ENCODE data around the gene SIGLEC9.

The SIGLEC9 gene

DNA sequence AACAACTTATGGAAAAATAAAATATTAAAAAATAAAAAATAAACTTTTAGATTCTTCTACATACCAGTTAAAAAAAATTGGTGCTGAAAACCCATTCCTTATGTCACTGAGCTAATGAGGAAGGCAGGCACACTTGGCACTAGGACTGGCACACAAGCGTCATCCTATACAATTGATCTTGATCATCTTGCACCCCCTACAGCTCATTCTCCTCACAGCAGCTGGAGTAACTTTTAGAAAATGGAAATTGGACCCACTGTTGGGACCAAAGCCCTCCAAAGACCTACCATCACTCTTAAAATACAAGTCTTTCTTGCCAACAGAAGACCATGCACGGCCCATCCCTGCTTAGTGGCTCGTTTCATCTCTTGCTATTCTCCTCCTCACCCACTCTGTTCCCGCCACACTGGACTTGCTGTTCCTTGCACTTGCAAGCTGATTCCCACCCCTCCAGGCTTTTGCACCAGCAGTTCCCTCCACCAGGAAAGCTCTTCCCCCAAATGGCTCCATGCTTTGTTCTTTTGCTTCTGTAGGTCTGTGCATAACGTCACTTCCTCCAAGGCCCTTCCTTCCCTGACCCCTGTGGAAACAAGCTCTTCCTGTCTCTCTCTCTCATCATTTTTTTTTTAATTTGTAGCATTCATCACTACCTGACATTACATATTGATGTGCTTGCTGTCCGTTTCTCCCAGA is 28.1 kb upstream of the SIGLEC9 start:
- in situ Hi-C loops (cut with HindIII; ENCODE audit: low sequenced_read_pairs), result no loop called here

DNA sequence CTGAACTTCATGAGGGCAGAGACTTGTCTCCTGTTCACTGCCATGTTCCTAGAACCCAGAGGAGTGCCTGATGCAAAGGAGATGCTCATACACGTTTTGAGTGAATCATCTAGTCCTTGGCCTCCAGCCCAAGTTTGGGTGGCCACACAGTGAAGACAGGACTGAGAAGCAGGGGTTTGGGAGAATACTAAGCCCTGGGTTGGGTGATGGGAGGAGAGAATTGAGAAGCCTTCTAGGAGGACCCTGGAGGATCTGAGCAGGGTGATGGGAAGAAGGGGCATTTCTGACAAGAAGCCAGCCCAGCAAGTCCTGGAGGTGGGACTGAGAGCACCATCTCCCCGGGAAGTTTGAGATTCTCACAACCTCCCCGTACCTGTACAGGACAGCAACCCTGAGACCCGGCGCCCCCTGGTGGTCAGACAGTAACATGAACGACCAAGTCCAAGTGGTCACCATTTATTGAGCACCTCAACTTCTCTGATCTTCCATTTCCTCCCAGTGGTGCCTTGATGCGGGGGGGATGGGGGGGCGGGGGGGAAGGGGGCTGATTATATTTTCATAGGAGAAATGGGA is 27.5 kb upstream of the SIGLEC9 start:
- in situ Hi-C loops (cut with HindIII; ENCODE audit: low sequenced_read_pairs), result no loop called here

DNA sequence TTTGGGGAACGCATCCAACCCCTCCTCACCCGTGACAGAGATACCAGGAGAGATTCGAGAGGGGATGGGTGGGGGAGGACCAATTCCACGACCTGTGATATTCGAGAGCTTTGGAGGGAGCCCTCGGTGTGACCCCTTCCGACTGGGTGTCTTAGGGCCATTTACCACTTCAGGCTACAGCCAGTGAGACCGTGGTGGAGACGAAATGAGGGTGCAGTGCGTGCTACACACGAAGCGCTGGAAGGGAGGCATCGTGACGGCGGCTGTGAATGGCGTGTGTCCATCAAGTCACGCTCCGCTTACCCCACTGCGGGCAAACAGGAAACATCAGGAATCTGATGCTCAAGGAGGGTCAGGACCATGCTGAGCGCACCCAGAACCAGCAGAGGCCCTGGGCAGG is 26.9 kb upstream of the SIGLEC9 start:
- in situ Hi-C loops (cut with HindIII; ENCODE audit: low sequenced_read_pairs), result no loop called here

DNA sequence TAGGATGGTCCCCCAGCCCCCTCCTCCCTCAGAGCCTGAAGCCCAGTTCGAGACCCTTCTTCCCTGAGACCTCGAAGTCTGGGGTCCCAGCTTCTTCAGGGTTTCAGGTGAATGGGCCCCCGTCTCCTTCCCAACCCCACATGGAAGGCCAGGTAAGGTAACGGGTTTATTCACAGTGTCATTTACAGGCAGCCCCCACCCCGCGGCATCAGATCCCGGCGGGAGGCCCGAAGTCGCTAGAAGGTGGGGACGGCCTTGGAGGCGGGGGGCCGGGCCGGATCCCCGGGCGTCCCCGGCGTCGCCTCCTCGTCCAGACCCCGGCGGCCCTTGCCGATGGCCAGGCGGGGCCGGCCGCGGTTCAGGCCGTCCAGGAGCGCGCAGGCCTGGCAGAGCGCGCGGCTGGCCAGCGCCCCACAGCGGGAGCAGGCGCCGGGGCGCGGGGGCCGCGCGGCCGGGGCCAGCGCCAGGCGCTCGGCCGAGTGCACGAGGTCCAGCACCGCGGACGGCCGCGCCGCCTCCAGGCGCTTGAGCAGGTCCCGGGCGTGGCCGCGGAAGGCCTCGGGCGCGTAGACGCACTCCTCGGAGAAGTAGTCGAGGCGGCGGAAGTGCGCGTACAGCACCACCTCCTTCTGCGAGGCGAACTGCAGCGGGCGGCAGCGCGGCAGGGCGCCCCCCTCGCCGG is 26.2 kb upstream of the SIGLEC9 start:
- in situ Hi-C loops (cut with HindIII; ENCODE audit: low sequenced_read_pairs), result no loop called here

DNA sequence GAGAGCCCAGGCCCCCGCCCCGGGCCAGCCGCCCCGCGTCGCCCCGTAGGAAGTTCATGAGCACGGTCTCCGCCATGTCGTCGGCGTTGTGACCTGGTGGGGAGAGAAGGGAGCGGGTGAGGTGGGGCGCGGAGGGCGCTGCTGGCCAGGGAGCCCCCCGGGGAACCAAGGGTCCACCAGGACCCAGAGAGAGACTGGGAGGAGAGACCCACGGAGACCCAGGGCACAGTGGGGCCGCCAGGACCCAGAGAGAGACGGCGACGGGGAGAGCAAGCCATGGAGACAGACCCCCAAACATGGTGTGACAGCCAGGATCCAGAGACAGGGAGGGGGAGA is 25.7 kb upstream of the SIGLEC9 start:
- in situ Hi-C loops (cut with HindIII; ENCODE audit: low sequenced_read_pairs), result no loop called here

DNA sequence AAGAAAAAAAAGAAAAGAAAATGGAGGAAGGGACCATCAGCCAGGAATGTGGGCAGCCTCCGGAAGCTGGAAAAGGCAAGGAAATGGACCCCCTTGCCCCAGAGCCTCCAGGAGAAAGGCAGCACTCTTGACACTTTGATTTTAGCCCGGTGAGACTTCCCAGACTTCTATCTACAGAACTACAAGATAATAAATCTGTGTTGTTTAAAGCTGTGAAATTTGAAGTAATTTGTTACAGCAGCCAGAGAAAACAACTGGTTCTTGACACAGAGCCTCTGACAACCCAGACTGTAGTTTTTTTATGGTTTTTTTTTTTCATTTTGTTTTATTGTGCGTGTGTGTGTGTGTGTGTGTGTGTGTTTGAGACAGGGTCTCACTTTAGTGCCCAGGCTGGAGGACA is 24.1 kb upstream of the SIGLEC9 start:
- in situ Hi-C loops (cut with HindIII; ENCODE audit: low sequenced_read_pairs), result no loop called here

DNA sequence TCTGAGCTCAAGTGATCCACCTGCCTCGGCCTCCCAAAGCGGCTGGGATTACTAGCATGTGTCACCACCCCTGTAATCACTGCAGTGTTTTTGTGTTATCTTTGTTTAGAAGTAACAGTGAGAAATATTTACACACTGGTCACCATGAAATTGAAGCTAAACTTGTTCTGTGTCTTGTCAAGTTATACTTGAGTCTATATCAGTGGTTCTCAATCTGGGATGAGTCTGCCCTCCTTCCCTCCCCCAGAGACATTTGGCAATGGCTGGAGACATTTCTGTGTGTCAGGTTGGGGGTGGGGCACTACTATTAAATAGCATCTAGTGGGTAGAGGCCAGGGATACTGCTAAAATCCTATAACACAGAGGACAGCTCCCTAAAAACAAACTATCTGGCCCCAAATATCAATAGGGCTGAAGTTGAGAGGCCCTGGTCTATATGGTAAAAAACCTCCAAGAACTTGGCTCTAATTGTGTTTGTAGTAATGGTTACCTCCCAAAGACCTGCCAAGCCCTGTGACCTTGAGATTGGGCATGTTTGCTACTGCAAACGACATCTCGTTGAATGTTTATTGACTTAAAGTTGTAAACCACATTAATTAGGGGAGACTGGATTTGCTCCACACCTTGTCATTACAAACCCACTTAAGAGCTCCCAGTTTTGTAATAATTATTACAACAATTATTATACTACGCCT is 23.4 kb upstream of the SIGLEC9 start:
- in situ Hi-C loops (cut with HindIII; ENCODE audit: low sequenced_read_pairs), result no loop called here

DNA sequence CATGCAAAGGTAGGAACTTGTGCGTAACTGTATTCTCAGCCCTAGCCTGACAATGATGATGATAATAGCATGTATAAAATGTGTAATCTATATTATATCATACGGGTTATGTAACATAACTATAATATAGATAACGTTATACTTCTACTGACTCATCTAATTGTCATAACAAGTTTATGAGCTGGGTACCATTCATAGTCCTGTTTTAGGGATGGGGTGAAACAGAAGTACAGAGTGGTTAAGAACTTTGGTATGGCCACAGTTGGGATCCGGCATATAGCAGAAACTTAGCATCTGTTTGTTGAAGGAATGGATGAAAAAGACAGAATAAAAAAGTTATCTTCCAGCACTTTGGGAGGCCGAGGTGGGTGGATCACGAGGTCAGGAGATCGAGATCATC is 21.7 kb upstream of the SIGLEC9 start:
- in situ Hi-C loops (cut with HindIII; ENCODE audit: low sequenced_read_pairs), result no loop called here

DNA sequence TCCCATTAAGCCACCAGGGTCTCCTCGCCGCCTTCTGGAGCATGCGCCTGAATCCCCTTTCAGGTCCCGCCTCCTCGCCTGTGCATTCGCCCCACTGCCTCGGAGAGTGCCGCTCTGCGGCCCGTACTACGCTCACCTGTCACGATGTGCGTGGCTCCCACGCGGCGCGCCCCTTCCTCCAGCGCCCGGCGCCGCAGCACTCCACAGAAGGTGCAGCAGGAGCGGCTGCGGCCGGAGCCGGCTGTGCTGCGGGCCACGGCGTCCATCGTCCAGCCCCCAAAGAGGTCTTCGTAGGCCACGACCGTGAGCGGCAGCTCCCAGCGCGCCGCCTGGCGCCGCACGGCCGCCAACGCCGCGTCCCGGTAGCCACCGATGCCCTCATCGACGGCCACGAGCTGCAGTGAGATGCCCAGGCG is 20.8 kb upstream of the SIGLEC9 start:
- in situ Hi-C loops (cut with HindIII; ENCODE audit: low sequenced_read_pairs), result no loop called here

DNA sequence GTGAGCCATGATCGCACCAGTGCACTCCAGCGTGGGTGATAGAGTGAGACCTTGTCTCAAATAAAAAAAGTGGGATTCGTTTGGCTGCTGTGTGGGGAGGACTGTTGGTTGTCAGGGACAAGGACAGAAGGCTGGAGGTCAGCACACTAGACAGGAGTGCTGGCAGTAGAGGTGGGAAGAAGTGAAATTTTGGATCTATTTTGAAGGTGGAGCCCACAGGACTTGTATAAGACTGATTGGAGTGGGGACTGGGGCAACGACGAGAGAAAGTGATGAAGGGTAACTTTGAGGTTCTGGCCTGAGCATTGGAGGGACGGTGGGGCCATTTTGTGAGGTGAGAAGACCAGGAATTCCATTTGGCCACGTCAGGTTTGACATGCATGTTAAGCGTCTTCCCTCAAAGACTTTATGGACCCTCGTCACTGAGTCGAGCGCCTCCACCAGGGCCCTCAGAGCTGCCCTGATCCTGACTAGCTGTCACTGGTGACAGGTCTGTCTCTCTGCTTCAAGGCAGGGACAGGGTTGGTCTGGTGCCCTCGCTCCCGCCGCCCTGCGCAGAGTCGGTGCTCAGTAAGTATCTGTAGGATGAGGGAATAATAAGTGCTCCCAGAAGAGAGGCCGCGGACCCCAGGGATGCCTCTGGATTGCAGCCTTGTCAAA is 17.2 kb upstream of the SIGLEC9 start:
- in situ Hi-C loops (cut with HindIII; ENCODE audit: low sequenced_read_pairs), result no loop called here

DNA sequence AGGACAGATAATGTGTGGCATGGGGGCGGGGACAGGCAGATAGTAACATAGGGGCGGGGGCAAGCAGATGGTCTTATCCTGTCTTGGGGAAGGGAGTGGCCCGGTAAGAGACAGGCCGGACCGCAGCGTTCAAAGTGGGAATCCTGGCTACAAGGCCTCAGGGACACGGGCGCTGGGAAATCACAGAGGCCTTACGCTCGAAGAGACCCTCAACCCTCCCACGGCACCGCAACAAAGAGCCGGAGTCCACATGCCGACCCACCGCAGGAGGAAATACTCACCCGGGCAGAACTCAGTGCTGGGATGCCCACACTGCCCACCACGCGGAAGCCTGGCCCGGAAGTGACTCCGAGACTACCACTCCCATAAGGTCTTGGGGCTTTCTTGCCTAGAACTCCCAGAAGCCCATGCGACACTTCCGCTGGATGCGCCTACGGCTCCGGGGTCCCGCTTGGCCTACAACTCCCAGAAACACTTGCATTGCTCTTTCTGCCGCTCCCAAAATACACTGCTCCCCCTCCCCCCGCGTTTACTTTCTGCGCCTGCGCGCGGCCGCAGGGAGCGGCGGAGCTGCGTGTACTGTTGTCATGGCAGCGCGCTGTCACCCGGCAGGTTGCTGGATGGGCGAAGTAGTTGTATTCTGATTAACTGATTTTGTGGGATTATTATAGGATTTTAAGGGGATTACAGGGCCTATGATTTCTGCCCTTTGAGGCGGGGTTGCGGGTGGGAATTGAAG is 16.5 kb upstream of the SIGLEC9 start, which contains the start of gene CTU1:
Gene CTU1 (minus strand): TSS at position 344 of the 739 bp plus-strand sequence. CDS start 3,840 bp downstream, outside the sequence.
- in situ Hi-C loops (cut with HindIII; ENCODE audit: low sequenced_read_pairs), result no loop called here

DNA sequence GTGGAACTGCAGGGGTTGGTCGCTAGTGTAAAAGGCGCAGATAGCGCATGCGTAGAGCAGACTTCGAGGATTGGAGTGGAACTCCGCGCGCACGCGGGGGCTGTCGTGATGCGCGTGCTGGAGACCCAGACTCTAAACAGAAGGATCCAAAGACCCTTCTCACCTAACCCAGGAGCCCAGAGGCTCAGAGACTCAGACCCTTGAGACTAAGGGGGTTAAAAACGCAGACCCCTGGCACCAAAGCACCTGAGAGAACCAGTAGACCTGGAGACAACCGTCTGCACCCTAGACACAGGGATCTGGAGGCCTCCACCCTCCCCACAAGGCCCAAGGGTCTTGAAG is 15.9 kb upstream of the SIGLEC9 start:
- in situ Hi-C loops (cut with HindIII; ENCODE audit: low sequenced_read_pairs), result no loop called here

DNA sequence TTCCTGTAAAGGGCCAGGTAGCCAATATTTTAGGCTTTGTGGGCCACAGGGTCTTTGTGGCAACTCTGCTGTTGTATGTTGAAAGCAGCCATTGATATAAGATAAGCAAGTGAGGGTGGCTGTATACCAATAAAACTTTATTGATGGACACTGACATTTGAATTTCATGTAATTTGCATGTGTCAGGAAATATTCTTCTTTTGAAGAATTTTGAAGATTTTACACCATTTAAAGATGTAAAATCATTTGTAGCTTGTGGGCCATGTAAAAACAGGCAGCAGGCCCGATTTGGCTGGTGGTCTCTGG is 14.1 kb upstream of the SIGLEC9 start:
- in situ Hi-C loops (cut with HindIII; ENCODE audit: low sequenced_read_pairs), result loop anchor here (5.0 kb wide), 1 partner anchor 83 kb away; the partner anchor contains the start of gene KLK11

DNA sequence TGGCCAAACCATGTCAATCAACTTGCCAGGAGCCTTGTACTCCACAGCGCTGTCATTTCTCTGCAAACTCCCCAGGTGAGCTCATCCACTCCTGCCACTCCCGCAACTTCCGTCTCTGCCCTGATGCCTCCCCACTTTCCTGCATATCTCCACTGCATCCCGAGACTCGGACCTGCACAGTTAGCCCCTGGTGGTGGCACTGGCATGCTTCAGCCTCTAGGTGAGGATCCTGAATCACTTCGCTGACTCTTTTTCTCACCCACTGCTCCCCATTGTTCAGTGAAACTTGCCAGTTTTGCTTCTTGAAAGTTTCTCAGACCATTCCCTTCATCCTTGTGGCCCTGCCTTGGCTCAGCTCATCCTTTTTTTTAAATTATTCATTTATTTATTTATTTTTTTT is 13.1 kb upstream of the SIGLEC9 start:
- in situ Hi-C loops (cut with HindIII; ENCODE audit: low sequenced_read_pairs), result loop anchor here (5.0 kb wide), 1 partner anchor 84 kb away; the partner anchor contains the start of gene KLK11

DNA sequence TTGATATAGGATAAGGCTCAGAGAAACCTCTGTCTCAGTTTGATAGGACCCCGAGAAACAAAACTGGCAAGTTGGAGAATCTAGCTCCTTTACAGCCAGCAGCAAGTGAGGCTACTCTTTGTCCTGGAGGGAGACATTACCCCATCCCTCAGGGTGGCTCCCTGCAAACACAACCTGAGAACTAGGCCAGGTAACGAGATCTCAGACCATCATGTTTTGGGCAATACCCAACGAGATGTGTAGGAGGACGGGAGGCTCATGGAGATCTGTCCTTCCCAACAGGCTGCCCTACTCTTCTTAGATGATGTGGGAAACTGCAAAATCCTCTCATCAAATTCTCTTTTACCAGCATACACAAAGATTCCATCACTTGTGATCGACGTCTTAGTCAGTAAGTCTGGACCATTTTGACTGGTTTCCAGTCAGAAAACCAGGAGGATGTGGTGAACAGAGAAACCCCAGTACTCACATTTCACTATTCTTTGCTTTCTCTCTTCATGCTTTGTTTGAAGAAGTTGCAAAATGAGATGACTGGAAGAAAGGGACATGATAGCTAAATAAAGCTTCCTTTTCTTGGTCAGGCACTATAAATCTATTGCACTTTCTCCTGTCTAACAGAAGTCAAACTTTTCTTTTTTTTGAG is 10.5 kb upstream of the SIGLEC9 start:
- in situ Hi-C loops (cut with HindIII; ENCODE audit: low sequenced_read_pairs), result loop anchor here (5.0 kb wide), 1 partner anchor 87 kb away; the partner anchor contains the start of gene KLK11

DNA sequence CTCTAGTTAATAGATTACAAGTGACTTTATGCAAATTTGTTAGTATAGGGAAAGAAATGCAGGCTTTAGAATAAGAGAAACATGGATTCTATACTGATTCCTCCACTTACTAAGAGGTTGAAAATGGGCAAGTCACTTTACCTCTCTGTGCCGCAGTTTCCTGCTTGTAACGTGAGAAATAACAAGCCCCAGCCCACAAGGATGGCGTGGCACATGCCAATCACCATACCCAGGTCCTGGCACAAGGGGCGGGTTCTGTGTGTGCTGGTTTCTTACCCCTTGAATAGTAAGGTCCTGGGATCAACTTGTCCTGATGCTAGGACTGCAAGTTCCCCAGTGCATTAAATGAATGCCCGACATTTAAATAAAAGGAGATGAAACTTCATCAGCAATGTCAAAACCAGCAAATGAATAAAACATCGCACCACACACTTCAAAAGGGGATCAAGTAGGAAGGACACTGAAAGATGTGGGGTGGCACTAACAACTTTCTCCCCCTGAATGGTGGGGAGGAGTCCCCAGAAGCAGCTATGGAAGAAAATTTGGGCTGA is 7.9 kb upstream of the SIGLEC9 start:
- in situ Hi-C loops (cut with HindIII; ENCODE audit: low sequenced_read_pairs), result no loop called here

DNA sequence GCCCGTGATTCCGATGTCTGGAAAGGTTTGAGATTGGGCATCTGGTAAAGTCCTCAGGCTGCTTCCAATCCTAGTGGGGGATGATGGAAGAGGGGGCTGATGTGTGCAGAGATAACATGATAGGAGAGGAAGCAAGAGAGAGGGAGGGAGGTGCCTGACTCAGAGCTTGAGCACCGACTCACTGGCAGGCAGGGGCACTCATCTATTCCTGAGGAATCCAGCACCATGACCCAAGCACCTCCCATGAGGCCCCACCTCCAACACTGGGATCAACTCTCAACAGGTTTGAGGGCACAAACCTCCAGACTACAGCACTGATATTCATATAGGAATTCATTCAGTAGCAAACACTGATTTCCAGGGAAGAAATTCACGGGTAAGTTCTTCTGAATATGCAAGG is 5.6 kb upstream of the SIGLEC9 start:
- in situ Hi-C loops (cut with HindIII; ENCODE audit: low sequenced_read_pairs), result no loop called here

DNA sequence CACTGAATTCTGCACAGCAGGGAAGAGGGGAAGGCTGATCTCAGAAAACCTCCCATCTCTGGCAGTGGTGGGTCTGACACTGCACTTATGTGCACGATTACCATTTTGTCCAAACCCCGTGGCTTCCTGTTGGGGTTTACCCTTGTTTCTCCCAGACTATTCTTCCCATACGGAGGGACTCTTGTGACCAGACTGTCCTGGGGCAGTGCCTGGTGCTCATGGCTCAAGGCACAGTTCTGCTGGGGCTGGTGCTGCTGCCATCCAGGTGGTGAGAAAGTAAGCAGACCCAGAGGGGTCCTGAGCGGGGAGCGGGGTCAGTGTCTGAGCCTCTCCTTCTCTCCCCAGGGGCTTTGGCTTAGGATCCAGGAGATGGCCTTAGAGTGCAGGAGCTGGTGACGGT is 5.1 kb upstream of the SIGLEC9 start:
- in situ Hi-C loops (cut with HindIII; ENCODE audit: low sequenced_read_pairs), result no loop called here

DNA sequence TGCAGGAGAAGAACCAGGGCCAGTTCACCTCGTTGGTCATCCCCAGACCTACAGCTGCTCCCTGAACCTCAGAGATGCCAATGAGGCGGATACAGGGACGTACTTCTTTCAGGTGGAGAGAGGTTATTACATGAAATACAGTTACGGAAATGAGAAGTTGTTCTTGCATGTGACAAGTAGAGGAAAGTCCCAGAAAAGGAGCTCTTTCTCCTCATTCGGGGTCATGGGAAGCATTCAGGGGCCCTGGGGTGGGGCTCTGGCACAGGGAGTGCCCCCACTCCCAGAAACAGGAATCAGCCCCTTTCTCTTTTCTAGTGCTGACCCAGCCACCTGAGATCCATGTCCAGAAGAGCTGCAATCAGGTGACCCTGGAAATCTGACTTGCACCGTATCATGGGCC is 4.5 kb upstream of the SIGLEC9 start:
- in situ Hi-C loops (cut with HindIII; ENCODE audit: low sequenced_read_pairs), result no loop called here

DNA sequence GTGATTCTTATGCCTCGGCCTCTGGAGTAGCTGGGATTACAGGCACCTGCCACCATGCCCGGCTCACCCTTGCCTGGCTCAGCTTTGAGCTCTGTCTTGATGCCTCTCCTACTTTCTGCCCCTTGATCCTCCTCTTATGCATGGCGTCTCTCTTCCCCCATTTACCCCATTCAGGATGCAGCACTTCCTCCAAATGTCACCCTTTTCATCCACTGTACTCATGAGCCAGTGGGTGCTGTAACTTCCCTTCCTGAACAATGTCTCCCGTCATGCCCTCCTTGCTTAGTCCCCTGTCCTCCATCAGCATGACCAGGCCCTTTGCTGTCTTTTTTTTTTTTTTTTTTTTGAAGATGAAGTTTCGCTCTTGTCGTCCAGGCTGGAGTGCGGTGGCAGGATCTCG is 3.4 kb upstream of the SIGLEC9 start:
- in situ Hi-C loops (cut with HindIII; ENCODE audit: low sequenced_read_pairs), result no loop called here

All from endothelial cell of hepatic sinusoid (primary cell).